H1 (cell line): ENCODE data around the gene SYTL2. TPM values are rescaled to one million over a fixed set of nuclear protein-coding genes. Genes with fewer than 3 reads are reported as not detected.

ENCODE experiments used
- CTCF ChIA-PET: fragments of 300-600 bp; sonication (Branson Sonifier 250); formaldehyde crosslinking; loops from one replicate; lab custom pipeline; 2021; ENCODE audit not compliant: partially characterized antibody; lab: Charles Lee
- POLR2A ChIA-PET: fragments of 300-600 bp; sonication (Branson Sonifier 250); formaldehyde crosslinking; loops from one replicate; lab custom pipeline; 2021; ENCODE audit warnings: inconsistent platforms; ENCODE audit not compliant: partially characterized antibody; lab: Charles Lee
- DNase-seq, 2 experiments: peaks; one replicate each; pipeline versions ENCODE4 v3.0.0 to v3.0.0-alpha.2; 2010 to 2022; ENCODE audit warnings: low spot score in 2 of 2, low read depth in 1 of 2, mixed read lengths in 1 of 2
- FAIRE-seq: peaks from 2 replicates; lab custom pipeline; 2011; peaks lifted over from hg19 to GRCh38; lab: Jason Lieb, UNC
- H2AFZ ChIP-seq: 2 replicates; pipeline ENCODE4 v1.8.1; 2012; ENCODE audit warnings: low read length, inconsistent platforms
- H2AK5ac ChIP-seq: 2 replicates; pipeline ENCODE4 v1.6.1; 2013; ENCODE audit warnings: low read depth, low read length
- H2BK120ac ChIP-seq: replicated peaks from 2 replicates; pipeline ENCODE3; 2013; ENCODE audit warnings: low read depth, low read length, inconsistent platforms
- H2BK12ac ChIP-seq: 2 replicates; pipeline ENCODE4 v1.6.1; 2013; ENCODE audit warnings: low read depth, low read length
- H2BK15ac ChIP-seq: 2 replicates; pipeline ENCODE4 v1.6.1; 2013; ENCODE audit warnings: low read length
- H2BK20ac ChIP-seq: 2 replicates; pipeline ENCODE4 v1.6.1; 2013; ENCODE audit warnings: low read length
- H2BK5ac ChIP-seq: 2 replicates; pipeline ENCODE4 v1.6.1; 2013; ENCODE audit warnings: low read depth, low read length
- H3K14ac ChIP-seq: 2 replicates; pipeline ENCODE4 v1.6.1; 2013; ENCODE audit warnings: inconsistent platforms; ENCODE audit not compliant: insufficient read length
- H3K18ac ChIP-seq: 2 replicates; pipeline ENCODE4 v1.6.1; 2013; ENCODE audit warnings: low read length; ENCODE audit errors: extremely low read depth
- H3K23ac ChIP-seq: 2 replicates; pipeline ENCODE4 v1.6.1; 2013; ENCODE audit warnings: inconsistent platforms; ENCODE audit not compliant: insufficient read length
- H3K23me2 ChIP-seq: 2 replicates; pipeline ENCODE4 v1.6.1; 2013; ENCODE audit warnings: low read depth, low read length
- H3K27ac ChIP-seq: 2 replicates; pipeline ENCODE4 v1.6.1; 2011; ENCODE audit warnings: low read depth, low read length, inconsistent platforms
- H3K27me3 ChIP-seq, 4 experiments: replicated peaks in 1 of 4; 1 replicate in 1 of 4; 2 replicates in 3 of 4; pipeline versions ENCODE4 v1.6.1 to v1.8.1; 2011 to 2013; ENCODE audit warnings: low read length in 3 of 4, mild to moderate bottlenecking in 3 of 4, inconsistent platforms in 2 of 4, mixed read lengths in 2 of 4, moderate library complexity in 1 of 4; ENCODE audit not compliant: control insufficient read depth in 3 of 4, insufficient read depth in 3 of 4; ENCODE audit errors: extremely low read depth in 1 of 4
- H3K36me3 ChIP-seq, 4 experiments: 2 replicates each; pipeline versions ENCODE4 v1.6.1 to v1.8.1; 2011 to 2013; ENCODE audit warnings: mild to moderate bottlenecking in 4 of 4, low read length in 3 of 4, moderate library complexity in 2 of 4, control low read depth in 1 of 4, inconsistent platforms in 1 of 4; ENCODE audit not compliant: insufficient read depth in 4 of 4, control insufficient read depth in 2 of 4
- H3K4ac ChIP-seq: replicated peaks from 2 replicates; pipeline ENCODE3; 2013; ENCODE audit warnings: low read length, low read depth, mixed read lengths, inconsistent platforms; ENCODE audit not compliant: insufficient read length
- H3K4me1 ChIP-seq, 4 experiments: replicated peaks in 1 of 4; 1 replicate in 1 of 4; 2 replicates in 3 of 4; pipeline versions ENCODE4 v1.6.1 to v1.8.1; 2011 to 2013; ENCODE audit warnings: low read length in 3 of 4, inconsistent platforms in 2 of 4, mixed read lengths in 1 of 4; ENCODE audit not compliant: insufficient read depth in 4 of 4, control insufficient read depth in 3 of 4
- H3K4me2 ChIP-seq, 2 experiments: 2 replicates each; pipeline versions ENCODE4 v1.6.1 to v1.8.1; 2011 to 2013; ENCODE audit warnings: low read depth in 2 of 2, low read length in 2 of 2, control low read depth in 1 of 2, inconsistent platforms in 1 of 2, mild to moderate bottlenecking in 1 of 2; ENCODE audit not compliant: insufficient read depth in 1 of 2
- H3K4me3 ChIP-seq, 4 experiments: fragments of 200-600, 300-600 bp in 1 of 4; sonication (generic), shearing (Covaris generic), sonication (Bioruptor Twin) in 1 of 4; 2 replicates each; pipeline versions ENCODE4 v1.5.1 to v1.8.1; 2011 to 2016; ENCODE audit warnings: low read length in 4 of 4, low read depth in 3 of 4, control low read depth in 2 of 4, inconsistent platforms in 2 of 4, mild to moderate bottlenecking in 2 of 4, mixed read lengths in 1 of 4, moderate library complexity in 1 of 4; ENCODE audit not compliant: insufficient read depth in 2 of 4; ENCODE audit errors: extremely low read depth in 1 of 4
- H3K56ac ChIP-seq: replicated peaks from 2 replicates; pipeline ENCODE3; 2013; ENCODE audit warnings: low read depth, mild to moderate bottlenecking, mixed read lengths, low read length, inconsistent platforms; ENCODE audit not compliant: insufficient read length
- H3K79me1 ChIP-seq: 2 replicates; pipeline ENCODE4 v1.6.1; 2013; ENCODE audit warnings: low read depth, low read length, control low read depth
- H3K79me2 ChIP-seq, 2 experiments: 2 replicates each; pipeline versions ENCODE4 v1.6.1 to v1.8.1; 2012 to 2013; ENCODE audit warnings: low read length in 2 of 2, mild to moderate bottlenecking in 2 of 2, inconsistent platforms in 1 of 2; ENCODE audit not compliant: insufficient read depth in 2 of 2, control insufficient read depth in 1 of 2
- H3K9ac ChIP-seq, 4 experiments: replicated peaks in 1 of 4; 1 replicate in 1 of 4; 2 replicates in 3 of 4; pipeline versions ENCODE4 v1.6.1 to v1.8.1; 2011 to 2013; ENCODE audit warnings: low read depth in 3 of 4, low read length in 3 of 4, control low read depth in 2 of 4, mild to moderate bottlenecking in 2 of 4, moderate library complexity in 2 of 4, inconsistent platforms in 1 of 4; ENCODE audit errors: extremely low read depth in 1 of 4
- H3K9me3 ChIP-seq, 2 experiments: 2 replicates each; pipeline versions ENCODE4 v1.6.1 to v1.8.1; 2012 to 2013; ENCODE audit warnings: mild to moderate bottlenecking in 2 of 2, moderate library complexity in 2 of 2, control low read depth in 1 of 2, inconsistent platforms in 1 of 2, low read depth in 1 of 2, low read length in 1 of 2, mixed read lengths in 1 of 2; ENCODE audit not compliant: insufficient read depth in 2 of 2
- H4K20me1 ChIP-seq, 2 experiments: replicated peaks in 1 of 2; 2 replicates each; pipeline versions ENCODE3 to v1.8.1; 2011 to 2013; ENCODE audit warnings: inconsistent platforms in 2 of 2, low read length in 2 of 2, mild to moderate bottlenecking in 1 of 2; ENCODE audit not compliant: insufficient read depth in 2 of 2, control insufficient read depth in 1 of 2
- H4K5ac ChIP-seq: 2 replicates; pipeline ENCODE4 v1.6.1; 2013; ENCODE audit warnings: low read length, low read depth, mixed read lengths, inconsistent platforms; ENCODE audit not compliant: insufficient read length
- H4K8ac ChIP-seq: 2 replicates; pipeline ENCODE4 v1.8.0; 2013; ENCODE audit warnings: mild to moderate bottlenecking, moderate library complexity, low read length, inconsistent platforms; ENCODE audit not compliant: insufficient read depth; ENCODE audit errors: extremely low read depth
- H4K91ac ChIP-seq: replicated peaks from 2 replicates; pipeline ENCODE3; 2013; ENCODE audit warnings: low read length, mixed read lengths, inconsistent platforms; ENCODE audit not compliant: insufficient read length
- RAD21 ChIP-seq, 2 experiments: IDR thresholded peaks in 1 of 2; conservative IDR thresholded peaks in 1 of 2; 2 replicates each; pipeline ENCODE4 v1.6.1; 2011; ENCODE audit warnings: low read depth in 2 of 2, low read length in 2 of 2, improper control_type of control experiment in 1 of 2, inconsistent platforms in 1 of 2, mild to moderate bottlenecking in 1 of 2, moderate library complexity in 1 of 2
- RNF2 ChIP-seq: fragments of 200-900, 300-1000 bp; sonication (generic); IDR thresholded peaks from 2 replicates; pipeline ENCODE4 v1.7.1; 2016; ENCODE audit warnings: borderline replicate concordance, low read depth, mild to moderate bottlenecking, antibody characterized with exemption, low read length; ENCODE audit not compliant: poor library complexity, severe bottlenecking; ENCODE audit errors: missing control alignments
- SP1 ChIP-seq: IDR thresholded peaks from 2 replicates; pipeline ENCODE4 v1.6.1; 2011; ENCODE audit warnings: low read depth, low read length
- YY1 ChIP-seq: IDR thresholded peaks from 2 replicates; pipeline ENCODE4 v1.6.1; 2011; ENCODE audit warnings: low read depth, mild to moderate bottlenecking, low read length
- WGBS, 2 experiments: shearing (Covaris generic) in 1 of 2; methylation state at CpG; one replicate each; pipeline versions ENCODE4 v1.1.6 to v1.1.7; 2013 to 2015; ENCODE audit warnings: low lambda C conversion rate in 2 of 2, mixed read lengths in 2 of 2, inconsistent platforms in 1 of 2, low coverage in 1 of 2, missing lambda C conversion rate in 1 of 2; ENCODE audit not compliant: insufficient replicate concordance in 2 of 2, insufficient coverage in 1 of 2, insufficient read length in 1 of 2; ENCODE audit errors: extremely low coverage in 1 of 2, missing lambda C conversion rate in 1 of 2; 5-methylcytosine and 5-hydroxymethylcytosine counted together
- polyA plus RNA-seq, 7 experiments: library from polyadenylated mRNA; depleted of rRNA in 3 of 7; stranded (reverse) in 5 of 7; unstranded in 2 of 7; fragments of >200 nt in 5 of 7; fragments of 200-250 nt in 2 of 7; gene quantifications; 1 replicate in 5 of 7; 2 replicates in 1 of 7; 4 replicates in 1 of 7; pipeline versions ENCODE4 v1.2.1 to v1.2.3, GENCODE V29; 2011 to 2013; ENCODE audit warnings: missing spikeins in 2 of 7, mixed read lengths in 2 of 7
- total RNA-seq: library from RNA; stranded (reverse); fragmentation: NEBNext Ultra II Directional; extraction: Animal tissue kit (Norgen Biotek cat#: 25700); gene quantifications from 2 replicates; pipeline ENCODE4 v1.2.1, GENCODE V29; 2021

The SYTL2 gene
- total and polyA plus RNA-seq, 2 of the 8 experiments (the other 6 are each of a cell fraction or from before 2014, with no cell fraction given): 1.3 to 9.1 TPM

DNA sequence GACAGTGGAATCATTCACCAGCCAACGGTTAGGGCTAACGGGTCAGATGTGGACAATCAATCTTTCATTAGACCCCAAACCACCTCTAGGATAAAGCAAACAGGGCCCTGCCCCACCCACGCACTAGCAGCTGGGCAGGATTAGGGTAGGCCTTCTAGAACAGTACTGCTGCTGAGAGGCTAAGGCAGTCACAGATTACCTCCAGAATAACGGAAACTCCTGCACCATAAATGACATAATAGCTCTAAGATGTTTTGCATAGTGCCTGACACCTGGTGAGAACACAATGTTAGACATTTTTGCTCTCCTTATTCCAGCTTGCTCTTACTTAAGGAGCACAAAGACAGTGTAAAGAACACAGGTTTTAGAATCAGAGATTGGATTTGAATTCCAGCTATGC lies 1.8 kb downstream of the SYTL2 start:
- FAIRE-seq: no peak
- no peak for DNase-seq
- Histone ChIP-seq H3K9me3 (no peaks in the 10 kb centered on the region), H3K23ac (no peak overlapping the region), H4K20me1 (no peaks in the 10 kb centered on the region), H2AK5ac (no peak overlapping the region), H3K4ac (peak overlapping the region; percentile 44), H4K5ac (no peak overlapping the region), H3K56ac (no peak overlapping the region), H2BK20ac (no peak overlapping the region), H2BK15ac (no peak overlapping the region), H3K27me3 (peaks cover 0 to 35% (median 18%) of the 10 kb centered on the region in 4 experiments; a peak in 6 of 7 replicates), H3K4me3 (no peak overlapping the region), H3K4me1 (peaks cover 2 to 3% (median 2%) of the 10 kb centered on the region in 4 experiments; a peak in 5 of 7 replicates), H3K27ac (no peak overlapping the region), H3K79me1 (no peaks in the 10 kb centered on the region), H2BK120ac (no peak overlapping the region), H2BK12ac (no peak overlapping the region), H4K91ac (no peak overlapping the region), H3K14ac (no peak overlapping the region), H2BK5ac (no peak overlapping the region), H4K8ac (no peak overlapping the region), H3K9ac (no peak overlapping the region), H3K79me2 (no peaks in the 10 kb centered on the region), H2AFZ (no peak overlapping the region), H3K36me3 (no peaks in the 10 kb centered on the region), H3K4me2 (peak overlapping the region in 1 of 2 experiments; percentile 91; a peak in 1 of 4 replicates), H3K18ac (no peak overlapping the region), H3K23me2 (peaks cover 10% of the 10 kb centered on the region; the same call in 1 of the 2 replicates)
- WGBS, 2 experiments: 84% methylated on average over 4 of the region's 4 CpGs; no CpG with 5 or more reads in 1 of the 2 experiments
- ChIA-PET CTCF (interaction anchor here (0.6 to 3.6 kb wide), 18 partner anchors 11 to 406 kb away, joined by 3 to 22 read pairs (median 4); partner anchors contain the start of gene CCDC83), POLR2A (interaction anchor here (1.1 kb wide), 1 partner anchor 91 kb away, joined by 3 read pairs; no protein-coding TSS in a partner anchor)
- TF ChIP-seq RNF2 (no peak), YY1 (no peak), SP1 (no peak), RAD21 (IDR thresholded peaks at IDR 0.05 in 1 of 2, conservative IDR thresholded peaks at IDR 0.05 in 1 of 2; ENCODE audit: low read depth in 2 of 2, low read length in 2 of 2) (no peak)
